Neural crest cell (in vitro differentiated cells): ENCODE data around the gene IPCEF1. TPM values are rescaled to one million over a fixed set of nuclear protein-coding genes. Genes with fewer than 3 reads are reported as not detected.

Experiments
- DNase-seq: peaks from one replicate; pipeline ENCODE4 v3.0.0; 2021; ENCODE audit warnings: low read depth, mixed read lengths, low spot score
- H3K27ac Mint-ChIP-seq: one replicate; pipeline ENCODE4 v1.8.0; 2021; ENCODE audit warnings: mild to moderate bottlenecking, mixed read lengths; ENCODE audit not compliant: unreplicated experiment
- H3K27me3 Mint-ChIP-seq: 2 replicates; pipeline ENCODE4 v1.8.0; 2021; ENCODE audit warnings: low read depth, mild to moderate bottlenecking, mixed read lengths
- H3K36me3 Mint-ChIP-seq: 2 replicates; pipeline ENCODE4 v1.8.0; 2021; ENCODE audit warnings: low read depth, mild to moderate bottlenecking, mixed read lengths
- H3K4me1 Mint-ChIP-seq: 2 replicates; pipeline ENCODE4 v1.8.0; 2021; ENCODE audit warnings: mixed read lengths
- H3K4me3 Mint-ChIP-seq: one replicate; pipeline ENCODE4 v1.8.0; 2021; ENCODE audit warnings: mild to moderate bottlenecking, mixed read lengths
- H3K9me3 Mint-ChIP-seq: 2 replicates; pipeline ENCODE4 v1.8.0; 2021; ENCODE audit warnings: mixed read lengths
- CTCF ChIP-seq: fragments of 200-600 bp; sonication (generic); conservative IDR thresholded peaks from 2 replicates; pipeline ENCODE4 v1.5.0; 2021; ENCODE audit warnings: antibody characterized with exemption, mild to moderate bottlenecking
- total RNA-seq: library from RNA; stranded (reverse); gene quantifications from 2 replicates; pipeline ENCODE4 v1.2.1, GENCODE V29; 2021

Gene IPCEF1
- total RNA-seq, 1 donor from 2014 or later = 0.28 TPM

- Mint-ChIP-seq H3K36me3 (no peaks in the 10 kb centered on the region), H3K27ac (no peak overlapping the region), H3K4me3 (no peak overlapping the region), H3K4me1 (no peaks in the 10 kb centered on the region), H3K27me3 (no peaks in the 10 kb centered on the region), H3K9me3 (no peaks in the 10 kb centered on the region)
- no peak for DNase-seq
- TF ChIP-seq CTCF = no peak
These were observed 72.2 kb downstream of the IPCEF1 start for GRCh38 chr6:154284313-154284853.

GRCh38 chr6:154280521-154280920 lies 76.1 kb downstream of the IPCEF1 start:
- H3K4me3 Mint-ChIP-seq = no peak overlapping the region
- H3K36me3 Mint-ChIP-seq = no peaks in the 10 kb centered on the region
- H3K27me3 Mint-ChIP-seq = no peaks in the 10 kb centered on the region
- H3K9me3 Mint-ChIP-seq = no peaks in the 10 kb centered on the region
- DNase-seq = no peak
- H3K27ac Mint-ChIP-seq = no peak overlapping the region
- no peaks in the 10 kb centered on the region for H3K4me1 Mint-ChIP-seq
- no peak for TF ChIP-seq CTCF

DNA sequence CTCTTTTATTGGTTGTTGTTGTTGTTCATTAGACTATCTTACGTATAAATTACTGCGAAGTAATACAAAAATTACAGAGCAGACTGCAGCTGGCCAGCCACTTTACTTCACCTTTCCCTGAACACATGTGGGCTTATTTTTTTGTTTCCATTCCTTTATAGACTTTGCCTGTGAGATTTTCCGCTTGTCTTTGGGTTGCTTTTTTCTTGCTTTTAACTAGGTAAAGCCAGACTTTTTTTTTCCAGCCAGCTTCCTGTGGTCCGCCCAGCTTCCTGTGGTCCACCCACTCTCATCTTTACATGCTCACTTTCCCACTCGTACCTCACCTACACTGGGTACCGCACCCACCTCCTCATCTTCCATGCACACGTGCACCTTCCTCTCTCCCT lies 79.0 kb downstream of the IPCEF1 start:
- peaks cover 12% of the 10 kb centered on the region for H3K4me1 Mint-ChIP-seq
- H3K4me3 Mint-ChIP-seq = no peak overlapping the region
- no peak for DNase-seq
- H3K36me3 Mint-ChIP-seq = no peaks in the 10 kb centered on the region
- no peaks in the 10 kb centered on the region for H3K9me3 Mint-ChIP-seq
- H3K27ac Mint-ChIP-seq = no peak overlapping the region
- no peaks in the 10 kb centered on the region for H3K27me3 Mint-ChIP-seq
- TF ChIP-seq CTCF = no peak

DNA sequence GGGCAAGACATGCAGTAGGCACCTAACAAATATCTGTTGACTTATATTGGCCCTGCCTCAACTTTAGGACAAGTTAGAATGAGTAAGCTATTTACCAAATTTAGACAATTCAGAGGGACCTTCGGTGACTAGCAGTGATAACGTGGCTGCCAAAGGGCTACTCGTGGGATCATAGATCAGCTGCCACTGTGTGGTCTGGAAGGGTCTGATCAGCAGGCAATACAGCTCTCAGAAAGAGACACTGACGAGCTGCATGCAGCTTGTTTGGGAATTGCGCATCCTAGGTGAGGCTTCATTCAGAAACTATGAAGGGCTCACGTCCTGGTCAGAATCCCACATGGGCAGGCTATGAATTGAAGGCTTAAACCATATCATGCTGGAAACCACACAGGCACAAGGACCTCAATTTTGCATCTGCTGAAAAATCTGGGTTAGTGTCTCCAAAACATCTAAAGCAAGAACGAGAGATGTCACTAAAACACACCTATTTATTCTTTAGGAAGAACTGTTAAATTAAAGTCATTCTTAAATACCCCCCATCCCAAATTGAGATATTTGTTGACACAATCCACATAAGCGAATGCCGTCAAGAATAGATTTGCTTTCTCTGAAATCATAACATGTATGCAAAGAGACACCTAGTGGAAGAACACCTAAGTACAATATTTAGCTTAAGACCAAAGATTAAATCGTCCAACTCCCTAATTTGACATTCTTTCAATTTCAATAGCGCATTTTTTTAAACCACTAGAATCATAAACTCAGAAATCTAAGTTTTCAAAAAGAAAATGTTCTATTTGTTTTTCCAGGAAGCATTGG lies 79.6 kb downstream of the IPCEF1 start:
- DNase-seq = no peak

DNA sequence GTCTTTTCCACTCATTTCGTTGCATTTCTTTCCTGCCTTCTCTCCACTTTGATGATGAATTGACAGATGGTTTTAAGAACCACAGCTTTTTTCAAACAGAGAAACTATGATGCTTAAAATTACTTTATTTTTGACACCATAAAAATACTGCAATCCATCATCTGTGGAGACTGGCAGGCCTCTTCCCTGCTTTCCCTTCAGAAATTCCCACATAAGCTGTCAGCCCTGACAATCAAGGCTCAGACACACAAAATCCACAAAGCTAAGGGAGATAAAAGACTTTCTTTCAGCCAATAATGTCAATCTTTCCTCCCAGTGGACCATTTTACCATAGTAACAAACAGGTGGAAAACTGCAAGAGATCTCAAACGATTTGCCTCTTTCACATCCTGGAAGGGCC lies 82.4 kb downstream of the IPCEF1 start:
- no peak for DNase-seq
- H3K4me3 Mint-ChIP-seq = no peak overlapping the region
- H3K9me3 Mint-ChIP-seq = no peaks in the 10 kb centered on the region
- TF ChIP-seq CTCF = no peak
- H3K27ac Mint-ChIP-seq = no peak overlapping the region
- H3K27me3 Mint-ChIP-seq = no peaks in the 10 kb centered on the region
- H3K36me3 Mint-ChIP-seq = no peaks in the 10 kb centered on the region
- peaks cover 12% of the 10 kb centered on the region for H3K4me1 Mint-ChIP-seq

More for the DNA sequence above, 79.6 kb downstream of the IPCEF1 start:
- Mint-ChIP-seq H3K9me3 (no peaks in the 10 kb centered on the region), H3K4me3 (no peak overlapping the region), H3K27me3 (no peaks in the 10 kb centered on the region), H3K27ac (no peak overlapping the region), H3K4me1 (peaks cover 12% of the 10 kb centered on the region), H3K36me3 (no peaks in the 10 kb centered on the region)
- TF ChIP-seq CTCF = peak; percentile 72
